Liver (tissue), 9 donors: ENCODE data around the gene PPP2R3A. TPM values are rescaled to one million over a fixed set of nuclear protein-coding genes. Genes with fewer than 3 reads are reported as not detected.

Experiments used
- DNase-seq: peaks from one replicate; pipeline ENCODE4 v3.0.0-alpha.2; 2017; ENCODE audit warnings: low spot score
- H3K27ac ChIP-seq, 2 donors: one replicate each; pipeline ENCODE4 v1.7.0; 2013; ENCODE audit warnings: inconsistent platforms in 2 of 2, low read length in 2 of 2, control low read depth in 1 of 2, low read depth in 1 of 2, mild to moderate bottlenecking in 1 of 2
- H3K27me3 ChIP-seq, 4 donors: one replicate each; pipeline versions ENCODE4 v1.6.1 to v1.7.0; 2013; ENCODE audit warnings: low read length in 3 of 4, inconsistent platforms in 1 of 4, mild to moderate bottlenecking in 1 of 4, moderate library complexity in 1 of 4; ENCODE audit not compliant: control insufficient read depth in 4 of 4, insufficient read depth in 4 of 4
- H3K36me3 ChIP-seq, 4 donors: one replicate each; pipeline versions ENCODE4 v1.6.1 to v1.7.0; 2013; ENCODE audit warnings: low read length in 3 of 4, mild to moderate bottlenecking in 3 of 4, low read depth in 1 of 4, moderate library complexity in 1 of 4; ENCODE audit not compliant: control insufficient read depth in 4 of 4, insufficient read depth in 3 of 4
- H3K4me1 ChIP-seq, 4 donors: one replicate each; pipeline versions ENCODE4 v1.6.1 to v1.7.0; 2013; ENCODE audit warnings: low read length in 3 of 4, mild to moderate bottlenecking in 3 of 4, moderate library complexity in 1 of 4; ENCODE audit not compliant: control insufficient read depth in 4 of 4, insufficient read depth in 4 of 4
- H3K4me3 ChIP-seq, 3 donors: one replicate each; pipeline versions ENCODE4 v1.6.1 to v1.7.0; 2013; ENCODE audit warnings: low read length in 3 of 3, control low read depth in 1 of 3, low read depth in 1 of 3, mild to moderate bottlenecking in 1 of 3
- H3K9ac ChIP-seq, 2 donors: one replicate each; pipeline ENCODE4 v1.7.0; 2013; ENCODE audit warnings: low read length in 2 of 2, mild to moderate bottlenecking in 2 of 2, moderate library complexity in 2 of 2, control low read depth in 1 of 2, low read depth in 1 of 2
- H3K9me3 ChIP-seq, 4 donors: one replicate each; pipeline versions ENCODE4 v1.6.1 to v1.7.0; 2013; ENCODE audit warnings: low read length in 3 of 4; ENCODE audit not compliant: control insufficient read depth in 4 of 4
- EGR1 ChIP-seq, 2 donors: IDR thresholded peaks; 2 replicates each; pipeline ENCODE4 v1.6.1; 2016 to 2018; ENCODE audit warnings: antibody characterized with exemption in 2 of 2, low read depth in 2 of 2
- FOXA1 ChIP-seq: IDR thresholded peaks from 2 replicates; pipeline ENCODE4 v1.6.1; 2016; ENCODE audit warnings: antibody characterized with exemption
- FOXA2 ChIP-seq: IDR thresholded peaks from 2 replicates; pipeline ENCODE4 v1.6.1; 2016; ENCODE audit warnings: antibody characterized with exemption
- GABPA ChIP-seq, 2 donors: IDR thresholded peaks in 1 of 2; conservative IDR thresholded peaks in 1 of 2; 2 replicates each; pipeline ENCODE4 v1.6.1; 2016; ENCODE audit warnings: antibody characterized with exemption in 2 of 2, mild to moderate bottlenecking in 1 of 2, moderate library complexity in 1 of 2
- HNF4G ChIP-seq: IDR thresholded peaks from 2 replicates; pipeline ENCODE4 v1.6.1; 2016; ENCODE audit warnings: antibody characterized with exemption
- JUND ChIP-seq, 2 donors: IDR thresholded peaks; 2 replicates each; pipeline ENCODE4 v1.6.1; 2016; ENCODE audit warnings: antibody characterized with exemption in 2 of 2
- MAX ChIP-seq: IDR thresholded peaks from 2 replicates; pipeline ENCODE4 v1.6.1; 2016; ENCODE audit warnings: antibody characterized with exemption
- RAD21 ChIP-seq, 2 donors: IDR thresholded peaks; 2 replicates each; pipeline ENCODE4 v1.6.1; 2016; ENCODE audit warnings: antibody characterized with exemption in 2 of 2, mild to moderate bottlenecking in 2 of 2
- TAF1 ChIP-seq: conservative IDR thresholded peaks from 2 replicates; pipeline ENCODE4 v1.6.1; 2016; ENCODE audit warnings: antibody characterized with exemption, mild to moderate bottlenecking
- ZBTB33 ChIP-seq: IDR thresholded peaks from 2 replicates; pipeline ENCODE4 v1.6.1; 2016; ENCODE audit warnings: antibody characterized with exemption
- WGBS: extraction: QIAGEN DNeasy Blood & Tissue Kit; methylation state at CpG from one replicate; pipeline ENCODE4 v1.1.7; 2013; 5-methylcytosine and 5-hydroxymethylcytosine counted together
- polyA plus RNA-seq, 2 donors: library from polyadenylated mRNA; stranded (reverse) in 1 of 2; unstranded in 1 of 2; fragments of 200-250 nt in 1 of 2; fragments of >200 nt in 1 of 2; fragmentation: Nextera tagmentation in 1 of 2; extraction: Ambion mirVana in 1 of 2; gene quantifications; one replicate each; pipeline versions ENCODE4 v1.2.1 to v1.2.3, GENCODE V29; 2013 to 2015
- total RNA-seq, 2 donors: library from RNA; depleted of rRNA; stranded (reverse); fragments of >200 nt; gene quantifications; one replicate each; pipeline ENCODE4 v1.2.3, GENCODE V29; 2014
- TF ChIP-seq, protein P1 (sequence below): IDR thresholded peaks from 2 replicates; pipeline ENCODE4 v1.6.1; 2016; ENCODE audit warnings: antibody characterized with exemption
- TF ChIP-seq, protein P2 (sequence below): IDR thresholded peaks from 2 replicates; pipeline ENCODE4 v1.6.1; 2016; ENCODE audit warnings: antibody characterized with exemption, mild to moderate bottlenecking
- donor health status: healthy.
- donor health status: healthy.
- donor health status: healthy.
- donor health status: healthy.
- donor health status: healthy.

The PPP2R3A gene
- total and polyA plus RNA-seq, 4 donors: 0.54 to 3.3 (median 1.6) TPM

DNA sequence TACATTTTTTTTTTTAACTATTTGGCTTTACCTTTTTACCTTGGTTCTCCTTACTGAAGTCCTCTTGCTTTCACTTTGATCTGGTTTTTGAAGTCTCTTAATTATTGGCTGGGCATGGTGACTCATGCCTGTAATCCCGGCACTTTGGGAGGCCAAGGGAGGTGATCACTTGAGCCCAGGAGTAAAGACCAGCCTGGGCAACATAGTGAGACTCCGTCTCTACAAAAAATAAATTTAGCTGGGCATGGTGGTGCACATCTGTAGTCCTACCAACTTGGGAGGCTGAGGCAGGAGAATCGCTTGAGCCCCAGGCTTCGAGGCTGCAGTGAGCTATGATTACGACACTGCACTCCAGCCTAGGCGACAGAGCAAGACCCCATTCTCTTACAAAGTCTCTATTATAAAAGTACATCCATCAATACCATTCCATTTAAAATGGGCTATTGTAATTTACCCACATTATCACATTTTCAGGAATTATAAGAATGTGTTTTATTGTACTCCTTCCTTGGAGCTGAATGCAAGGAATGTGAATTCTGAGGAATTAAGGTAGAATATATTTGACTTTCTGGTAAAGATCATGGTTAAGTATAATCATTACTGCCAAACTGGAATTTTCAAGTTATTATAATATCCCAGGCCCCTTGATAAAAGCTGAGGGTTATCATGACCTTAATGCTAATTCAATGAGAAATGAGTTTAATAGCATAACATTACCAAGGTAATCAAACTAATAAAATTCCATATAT lies 181.6 kb downstream of the PPP2R3A start:
- DNase-seq: no peak
- TF ChIP-seq MAX (no peak), JUND (IDR thresholded peaks at IDR 0.05) (no peak)
- H3K4me1 ChIP-seq: peaks cover 0 to 7% (median 0%) of the 10 kb centered on the region in 4 donors

GRCh38 chr3:136149667-136150066 lies 184.1 kb downstream of the PPP2R3A start:
- Histone ChIP-seq H3K4me1 (peaks cover 0 to 11% (median 6%) of the 10 kb centered on the region in 4 donors), H3K27ac (no peak overlapping the region), H3K9ac (no peak overlapping the region), H3K27me3 (no peaks in the 10 kb centered on the region), H3K36me3 (peaks cover 0 to 15% (median 11%) of the 10 kb centered on the region in 4 donors), H3K9me3 (no peaks in the 10 kb centered on the region), H3K4me3 (no peak overlapping the region)
- 82% methylated on average over 3 of the region's 3 CpGs for WGBS
- TF ChIP-seq EGR1 (IDR thresholded peaks at IDR 0.05; ENCODE audit: low read depth in 2 of 2): no peak
- TF ChIP-seq FOXA1: no peak
- no peak for TF ChIP-seq GABPA (IDR thresholded peaks at IDR 0.05 in 1 of 2, conservative IDR thresholded peaks at IDR 0.05 in 1 of 2)
- TF ChIP-seq, protein P1, sequence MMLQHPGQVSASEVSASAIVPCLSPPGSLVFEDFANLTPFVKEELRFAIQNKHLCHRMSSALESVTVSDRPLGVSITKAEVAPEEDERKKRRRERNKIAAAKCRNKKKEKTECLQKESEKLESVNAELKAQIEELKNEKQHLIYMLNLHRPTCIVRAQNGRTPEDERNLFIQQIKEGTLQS: no peak
- no peak for TF ChIP-seq TAF1
- TF ChIP-seq FOXA2: no peak
- TF ChIP-seq, protein P2, sequence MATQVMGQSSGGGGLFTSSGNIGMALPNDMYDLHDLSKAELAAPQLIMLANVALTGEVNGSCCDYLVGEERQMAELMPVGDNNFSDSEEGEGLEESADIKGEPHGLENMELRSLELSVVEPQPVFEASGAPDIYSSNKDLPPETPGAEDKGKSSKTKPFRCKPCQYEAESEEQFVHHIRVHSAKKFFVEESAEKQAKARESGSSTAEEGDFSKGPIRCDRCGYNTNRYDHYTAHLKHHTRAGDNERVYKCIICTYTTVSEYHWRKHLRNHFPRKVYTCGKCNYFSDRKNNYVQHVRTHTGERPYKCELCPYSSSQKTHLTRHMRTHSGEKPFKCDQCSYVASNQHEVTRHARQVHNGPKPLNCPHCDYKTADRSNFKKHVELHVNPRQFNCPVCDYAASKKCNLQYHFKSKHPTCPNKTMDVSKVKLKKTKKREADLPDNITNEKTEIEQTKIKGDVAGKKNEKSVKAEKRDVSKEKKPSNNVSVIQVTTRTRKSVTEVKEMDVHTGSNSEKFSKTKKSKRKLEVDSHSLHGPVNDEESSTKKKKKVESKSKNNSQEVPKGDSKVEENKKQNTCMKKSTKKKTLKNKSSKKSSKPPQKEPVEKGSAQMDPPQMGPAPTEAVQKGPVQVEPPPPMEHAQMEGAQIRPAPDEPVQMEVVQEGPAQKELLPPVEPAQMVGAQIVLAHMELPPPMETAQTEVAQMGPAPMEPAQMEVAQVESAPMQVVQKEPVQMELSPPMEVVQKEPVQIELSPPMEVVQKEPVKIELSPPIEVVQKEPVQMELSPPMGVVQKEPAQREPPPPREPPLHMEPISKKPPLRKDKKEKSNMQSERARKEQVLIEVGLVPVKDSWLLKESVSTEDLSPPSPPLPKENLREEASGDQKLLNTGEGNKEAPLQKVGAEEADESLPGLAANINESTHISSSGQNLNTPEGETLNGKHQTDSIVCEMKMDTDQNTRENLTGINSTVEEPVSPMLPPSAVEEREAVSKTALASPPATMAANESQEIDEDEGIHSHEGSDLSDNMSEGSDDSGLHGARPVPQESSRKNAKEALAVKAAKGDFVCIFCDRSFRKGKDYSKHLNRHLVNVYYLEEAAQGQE: no peak
- no peak for TF ChIP-seq ZBTB33
- no peak for TF ChIP-seq RAD21 (IDR thresholded peaks at IDR 0.05)
- no peak for TF ChIP-seq HNF4G
- no peak for DNase-seq

More for the DNA sequence above, 181.6 kb downstream of the PPP2R3A start:
- H3K9me3 ChIP-seq: no peaks in the 10 kb centered on the region
- H3K27me3 ChIP-seq: no peaks in the 10 kb centered on the region
- WGBS: 94% methylated on average over 6 of the region's 6 CpGs
- H3K4me3 ChIP-seq: no peak overlapping the region
- peaks cover 0 to 15% (median 10%) of the 10 kb centered on the region in 4 donors for H3K36me3 ChIP-seq
- no peak overlapping the region for H3K27ac ChIP-seq
- no peak overlapping the region for H3K9ac ChIP-seq
